GM21360 (cell line): ENCODE measurements around the gene TACC2.
"Not testable (repeated sequence)": the region's sequence is repeated elsewhere in the genome, so short reads cannot be mapped to it uniquely, and the experiment has no call there.

ENCODE experiments used
- ATAC-seq: cut with Tn5 transposase; IDR thresholded peaks from one replicate; pipeline ENCODE4 v1.9.1; 2021; ENCODE audit warnings: mild to moderate bottlenecking, moderate library complexity; ENCODE audit not compliant: unreplicated experiment

The TACC2 gene

GRCh38 chr10:121983852-121984251, 5.1 kb upstream of the TACC2 start:
- ATAC-seq, result no peak

- ATAC-seq, result no peak
These were observed 4.5 kb upstream of the TACC2 start for GRCh38 chr10:121984463-121984862.

GRCh38 chr10:121990015-121990677, 1.2 kb downstream of the TACC2 start:
- ATAC-seq, result no peak

GRCh38 chr10:121991727-121992126, 2.8 kb downstream of the TACC2 start:
- ATAC-seq, result not testable (repeated sequence)

GRCh38 chr10:121994429-121994941, 5.5 kb downstream of the TACC2 start:
- no peak for ATAC-seq

- no peak for ATAC-seq
These were observed 9.5 kb downstream of the TACC2 start for GRCh38 chr10:121998462-121998861.

- no peak for ATAC-seq
These were observed 10.3 kb downstream of the TACC2 start for GRCh38 chr10:121999301-121999700.

GRCh38 chr10:122001698-122002097, 12.7 kb downstream of the TACC2 start:
- ATAC-seq, result no peak

- no peak for ATAC-seq
These were observed 18.5 kb downstream of the TACC2 start for GRCh38 chr10:122007415-122007814.

- no peak for ATAC-seq
These were observed 21.6 kb downstream of the TACC2 start for GRCh38 chr10:122010405-122011050.

GRCh38 chr10:122012731-122013130, 23.8 kb downstream of the TACC2 start:
- ATAC-seq, result no peak

- ATAC-seq, result no peak
These were observed 24.4 kb downstream of the TACC2 start for GRCh38 chr10:122013311-122013780.

GRCh38 chr10:122014652-122015248, 25.8 kb downstream of the TACC2 start:
- no peak for ATAC-seq

GRCh38 chr10:122017926-122018325, 29.0 kb downstream of the TACC2 start:
- not testable (repeated sequence) for ATAC-seq

GRCh38 chr10:122018491-122018890, 29.5 kb downstream of the TACC2 start:
- no peak for ATAC-seq

GRCh38 chr10:122018951-122019413, 30.0 kb downstream of the TACC2 start:
- no peak for ATAC-seq

GRCh38 chr10:122019414-122019975, 30.5 kb downstream of the TACC2 start:
- ATAC-seq, result no peak

- ATAC-seq, result no peak
These were observed 31.3 kb downstream of the TACC2 start for GRCh38 chr10:122020226-122020625.

GRCh38 chr10:122021379-122021778, 32.4 kb downstream of the TACC2 start:
- ATAC-seq, result no peak

GRCh38 chr10:122021828-122022227, 32.9 kb downstream of the TACC2 start:
- no peak for ATAC-seq

GRCh38 chr10:122022276-122022675, 33.3 kb downstream of the TACC2 start:
- ATAC-seq, result no peak
